Spinal cord (tissue), 10 donors: ENCODE data around the gene SATB2. TPM values are rescaled to one million over a fixed set of nuclear protein-coding genes. Genes with fewer than 3 reads are reported as not detected.

ENCODE experiments used
- DNase-seq, 6 donors: peaks; one replicate each; pipeline versions ENCODE4 v3.0.0 to v3.0.0-alpha.2; 2013 to 2015; ENCODE audit warnings: low spot score in 6 of 6, low read depth in 4 of 6
- H3K27ac ChIP-seq: one replicate; pipeline ENCODE4 v1.5.1; 2013; ENCODE audit warnings: low read depth, low read length, control low read depth
- H3K27me3 ChIP-seq: one replicate; pipeline ENCODE4 v1.6.1; 2013; ENCODE audit warnings: low read length; ENCODE audit not compliant: control insufficient read depth, insufficient read depth
- H3K36me3 ChIP-seq: one replicate; pipeline ENCODE4 v1.6.1; 2013; ENCODE audit warnings: low read length; ENCODE audit not compliant: control insufficient read depth, insufficient read depth
- H3K4me1 ChIP-seq: one replicate; pipeline ENCODE4 v1.6.1; 2013; ENCODE audit warnings: low read length; ENCODE audit not compliant: control insufficient read depth, insufficient read depth
- H3K4me3 ChIP-seq: one replicate; pipeline ENCODE4 v1.5.1; 2013; ENCODE audit warnings: low read depth, low read length, control low read depth
- H3K9me3 ChIP-seq: one replicate; pipeline ENCODE4 v1.6.1; 2013; ENCODE audit warnings: low read length; ENCODE audit not compliant: control insufficient read depth, insufficient read depth
- WGBS: methylation state at CpG from one replicate; pipeline ENCODE4 v1.1.5; 2013; ENCODE audit warnings: missing lambda C conversion rate; ENCODE audit not compliant: insufficient coverage; 5-methylcytosine and 5-hydroxymethylcytosine counted together
- polyA plus RNA-seq, 2 donors: library from polyadenylated mRNA; unstranded; fragments of 120-200 nt; gene quantifications; one replicate each; pipeline ENCODE4 v1.2.1, GENCODE V29; 2013; ENCODE audit not compliant: insufficient read length in 2 of 2
- total RNA-seq, 2 donors: library from RNA; depleted of rRNA in 1 of 2; stranded (reverse); fragments of 120-200 nt in 1 of 2; fragments of >200 nt in 1 of 2; gene quantifications; one replicate each; pipeline versions ENCODE4 v1.2.3 to v1.2.4, GENCODE V29; 2013 to 2014
- donor health status: healthy.

Gene SATB2
- total and polyA plus RNA-seq, 4 donors = 5.5 to 18.1 (median 7.9) TPM

DNA sequence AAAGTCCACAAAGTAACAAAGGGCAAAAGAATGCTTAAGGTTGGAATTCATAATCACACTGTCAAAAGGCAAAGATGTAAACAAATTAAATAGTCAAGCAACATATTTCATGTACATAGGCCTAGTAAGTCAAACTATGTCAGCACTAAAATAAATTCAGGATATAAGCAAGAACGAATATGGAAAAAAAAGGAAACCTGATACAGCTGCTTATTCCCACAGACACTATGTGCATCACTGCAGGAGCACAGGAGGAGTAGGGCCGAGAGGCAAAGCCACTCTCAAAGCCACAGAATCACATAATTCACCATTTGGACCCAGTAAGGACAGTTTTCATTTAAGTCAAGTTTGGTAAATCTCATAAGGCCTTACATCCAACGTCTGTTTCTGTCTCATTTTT lies 116.6 kb downstream of the SATB2 start:
- Histone ChIP-seq H3K36me3 (no peaks in the 10 kb centered on the region), H3K9me3 (no peaks in the 10 kb centered on the region), H3K27me3 (no peaks in the 10 kb centered on the region), H3K4me1 (no peaks in the 10 kb centered on the region), H3K27ac (no peak overlapping the region), H3K4me3 (no peak overlapping the region)
- no CpG with 5 or more reads among the region's 3 CpGs for WGBS
- DNase-seq = no peak

GRCh38 chr2:199339891-199340605 lies 117.7 kb downstream of the SATB2 start:
- H3K4me1 ChIP-seq = no peaks in the 10 kb centered on the region
- H3K27ac ChIP-seq = no peak overlapping the region
- WGBS = no CpG with 5 or more reads among the region's 3 CpGs
- H3K36me3 ChIP-seq = no peaks in the 10 kb centered on the region
- DNase-seq = no peak
- H3K4me3 ChIP-seq = no peak overlapping the region
- H3K27me3 ChIP-seq = no peaks in the 10 kb centered on the region
- H3K9me3 ChIP-seq = no peaks in the 10 kb centered on the region

DNA sequence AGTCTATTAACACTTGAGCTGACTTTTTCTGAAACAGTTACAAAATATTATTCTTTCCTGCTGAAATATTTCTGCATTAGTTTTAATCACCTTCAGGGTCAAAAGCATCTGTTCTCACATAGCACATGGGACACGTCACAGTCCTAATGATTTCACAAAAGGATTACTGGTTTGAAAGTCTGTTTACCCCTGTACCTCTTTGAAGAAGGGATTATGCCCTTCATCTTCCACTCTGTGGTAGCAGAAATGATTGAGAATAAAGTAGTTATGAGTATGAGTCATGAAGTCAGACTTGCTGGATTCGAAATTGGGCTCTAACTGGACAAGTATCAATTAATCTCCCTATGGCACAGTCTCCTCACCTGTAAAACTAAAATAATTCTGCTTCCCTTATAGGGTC lies 121.2 kb downstream of the SATB2 start:
- Histone ChIP-seq H3K9me3 (no peaks in the 10 kb centered on the region), H3K4me3 (no peak overlapping the region), H3K4me1 (no peaks in the 10 kb centered on the region), H3K27ac (no peak overlapping the region), H3K36me3 (no peaks in the 10 kb centered on the region), H3K27me3 (no peaks in the 10 kb centered on the region)
- no peak for DNase-seq
- 80% methylated on average over 1 of the region's 2 CpGs for WGBS

DNA sequence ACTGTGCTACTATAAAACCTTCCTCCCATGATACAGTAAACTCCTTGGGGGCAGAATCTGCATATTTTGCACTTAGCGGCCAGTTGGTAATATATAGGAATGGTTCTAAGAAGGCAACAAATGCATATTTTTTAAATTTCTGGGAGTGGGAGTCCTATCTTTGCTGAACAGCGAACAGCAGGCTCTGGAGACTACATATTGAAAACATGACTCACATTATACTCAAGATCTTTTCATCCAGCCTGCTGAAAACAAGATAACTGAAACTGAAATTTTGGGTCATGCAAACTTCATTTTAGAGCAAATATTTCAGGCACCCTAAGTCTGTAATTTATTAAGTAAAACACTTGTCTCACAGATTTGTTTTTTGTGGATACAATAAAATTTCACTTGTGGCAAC lies 122.2 kb downstream of the SATB2 start:
- Histone ChIP-seq H3K9me3 (no peaks in the 10 kb centered on the region), H3K4me3 (no peak overlapping the region), H3K36me3 (no peaks in the 10 kb centered on the region), H3K27ac (no peak overlapping the region), H3K4me1 (no peaks in the 10 kb centered on the region), H3K27me3 (no peaks in the 10 kb centered on the region)
- DNase-seq = peak in 1 of 6 donors; percentile 6
- no CpG with 5 or more reads among the region's 2 CpGs for WGBS

GRCh38 chr2:199329466-199329865 lies 128.3 kb downstream of the SATB2 start:
- DNase-seq = no peak
- Histone ChIP-seq H3K4me3 (no peak overlapping the region), H3K36me3 (no peaks in the 10 kb centered on the region), H3K9me3 (no peaks in the 10 kb centered on the region), H3K27me3 (no peaks in the 10 kb centered on the region), H3K27ac (no peak overlapping the region), H3K4me1 (no peaks in the 10 kb centered on the region)
- WGBS = 64% methylated on average over 1 of the region's 5 CpGs

DNA sequence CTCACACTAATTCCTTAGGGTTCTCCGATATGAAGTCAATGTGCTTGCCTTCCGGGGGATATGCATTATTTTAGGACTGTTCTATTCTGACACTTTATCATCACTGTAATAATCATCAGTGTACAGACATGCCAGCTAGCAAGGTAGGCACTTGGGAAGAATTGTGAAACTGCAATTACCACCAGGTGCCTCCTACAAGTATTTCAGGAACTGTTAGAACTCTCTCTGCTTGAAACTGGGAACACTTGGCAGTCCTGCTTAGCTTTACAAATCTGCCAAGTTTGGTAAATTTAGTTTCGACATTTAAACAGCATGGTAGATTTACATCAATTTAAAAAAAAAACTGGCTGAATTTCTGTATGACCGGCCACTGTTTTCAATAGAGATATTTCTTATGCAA lies 128.7 kb downstream of the SATB2 start:
- H3K4me1 ChIP-seq = no peaks in the 10 kb centered on the region
- H3K4me3 ChIP-seq = no peak overlapping the region
- H3K27me3 ChIP-seq = no peaks in the 10 kb centered on the region
- no peaks in the 10 kb centered on the region for H3K36me3 ChIP-seq
- peak in 2 of 6 donors; percentile 61 for DNase-seq
- H3K27ac ChIP-seq = no peak overlapping the region
- no CpG with 5 or more reads among the region's 4 CpGs for WGBS
- H3K9me3 ChIP-seq = no peaks in the 10 kb centered on the region

GRCh38 chr2:199325881-199326280 lies 131.9 kb downstream of the SATB2 start:
- Histone ChIP-seq H3K4me3 (no peak overlapping the region), H3K27ac (no peak overlapping the region), H3K27me3 (no peaks in the 10 kb centered on the region), H3K9me3 (no peaks in the 10 kb centered on the region), H3K36me3 (no peaks in the 10 kb centered on the region), H3K4me1 (no peaks in the 10 kb centered on the region)
- no CpG with 5 or more reads among the region's 1 CpG for WGBS
- DNase-seq = no peak

DNA sequence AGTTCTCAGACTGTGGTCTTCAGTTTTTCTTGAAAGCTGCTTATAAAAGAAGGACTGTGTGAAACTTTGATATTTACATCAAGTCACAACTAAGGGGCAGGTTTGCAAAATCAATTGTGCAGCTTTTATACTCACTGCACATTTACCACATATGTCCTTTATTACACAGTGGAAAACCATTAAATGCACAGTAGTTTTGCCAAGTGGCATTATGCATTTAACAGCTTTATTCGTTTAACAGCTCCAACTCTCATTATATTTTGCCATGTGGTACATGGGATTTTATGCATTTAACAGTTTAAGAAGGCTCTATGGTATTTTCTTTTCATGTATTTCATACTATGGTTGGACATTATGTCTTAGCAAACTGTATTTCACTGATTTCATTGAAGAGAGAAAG lies 135.6 kb downstream of the SATB2 start:
- no CpG with 5 or more reads among the region's 1 CpG for WGBS

DNA sequence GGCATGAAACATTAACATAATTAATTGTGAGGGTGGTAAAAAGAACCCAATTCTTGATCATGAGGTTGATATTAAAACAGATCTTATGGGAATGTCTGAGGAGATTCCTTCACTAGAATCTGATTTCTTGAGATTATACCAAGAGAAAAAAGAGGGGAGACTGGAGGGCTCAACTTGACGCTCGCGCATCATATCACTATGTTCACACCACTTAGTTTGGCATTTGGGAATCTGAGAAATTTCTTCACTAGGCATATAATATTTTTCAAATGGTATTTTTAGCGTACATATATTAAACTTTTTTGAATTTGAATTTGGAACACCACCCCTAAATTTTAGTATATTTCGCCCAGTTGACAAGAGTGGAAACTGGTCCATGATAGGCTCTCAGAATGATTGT lies 140.1 kb downstream of the SATB2 start:
- Histone ChIP-seq H3K4me3 (no peak overlapping the region), H3K27me3 (no peaks in the 10 kb centered on the region), H3K4me1 (no peaks in the 10 kb centered on the region), H3K36me3 (no peaks in the 10 kb centered on the region), H3K27ac (no peak overlapping the region), H3K9me3 (no peaks in the 10 kb centered on the region)
- no peak for DNase-seq
- WGBS = no CpG with 5 or more reads among the region's 5 CpGs

More for the DNA sequence above, 135.6 kb downstream of the SATB2 start:
- Histone ChIP-seq H3K36me3 (no peaks in the 10 kb centered on the region), H3K4me1 (no peaks in the 10 kb centered on the region), H3K9me3 (no peaks in the 10 kb centered on the region), H3K27ac (no peak overlapping the region), H3K27me3 (no peaks in the 10 kb centered on the region), H3K4me3 (no peak overlapping the region)
- DNase-seq = peak in 2 of 6 donors; percentile 24 to 74

DNA sequence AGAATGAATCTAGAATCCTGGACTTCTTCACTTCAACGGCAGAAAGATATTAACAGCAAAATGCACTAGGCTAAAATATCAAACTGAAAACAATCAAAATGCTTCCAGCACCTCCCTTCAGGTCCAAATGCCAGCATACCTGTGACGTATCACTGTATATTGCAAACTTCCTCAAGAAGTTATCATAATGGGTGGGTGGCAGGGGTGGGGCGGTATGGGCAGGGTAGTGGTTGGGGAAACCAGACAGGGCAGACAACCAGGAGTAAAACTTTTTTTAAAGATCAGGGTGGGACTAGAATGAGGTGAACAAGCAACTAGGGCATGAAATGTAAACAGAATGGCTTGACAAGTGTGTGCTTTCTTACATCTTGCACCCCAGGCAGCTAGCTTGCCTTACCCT lies 140.9 kb downstream of the SATB2 start:
- no peak for DNase-seq
- WGBS = 90% methylated on average over 2 of the region's 3 CpGs
- Histone ChIP-seq H3K4me3 (no peak overlapping the region), H3K9me3 (no peaks in the 10 kb centered on the region), H3K36me3 (no peaks in the 10 kb centered on the region), H3K27ac (no peak overlapping the region), H3K4me1 (no peaks in the 10 kb centered on the region), H3K27me3 (no peaks in the 10 kb centered on the region)
